RWPE2 (cell line): ENCODE data around the gene MN1.
A peak's percentile ranks its signal among the peaks of the same experiment; 100 is the strongest.
"Not testable (repeated sequence)": the region's sequence is repeated elsewhere in the genome, so short reads cannot be mapped to it uniquely, and the experiment has no call there.

Source experiments
- ATAC-seq: fragments of 200-7000 bp; cut with Tn5 transposase; 3 replicates; pipeline ENCODE4 v1.9.1; 2021; ENCODE audit warnings: low read depth
- DNase-seq: peaks from one replicate; pipeline ENCODE4 v3.0.0-alpha.2; 2020; ENCODE audit warnings: low spot score
- H3K27ac ChIP-seq: fragments of 450-650 bp; 2 replicates; pipeline ENCODE4 v1.5.1; 2017; ENCODE audit warnings: mild to moderate bottlenecking; ENCODE audit not compliant: poor library complexity, severe bottlenecking
- H3K27me3 ChIP-seq: fragments of 250-450 bp; sonication (Bioruptor Pico); 2 replicates; pipeline ENCODE4 v1.5.1; 2021; ENCODE audit warnings: mild to moderate bottlenecking, moderate library complexity; ENCODE audit not compliant: insufficient read depth, poor library complexity, severe bottlenecking
- H3K36me3 ChIP-seq: fragments of 250-450 bp; sonication (Bioruptor Pico); 2 replicates; pipeline ENCODE4 v1.5.1; 2020; ENCODE audit warnings: low read depth, mild to moderate bottlenecking, moderate library complexity
- H3K4me1 ChIP-seq: fragments of 250-450 bp; sonication (Bioruptor Pico); 2 replicates; pipeline ENCODE4 v1.5.1; 2021; ENCODE audit warnings: mild to moderate bottlenecking, moderate library complexity; ENCODE audit not compliant: insufficient read depth, poor library complexity, severe bottlenecking
- H3K4me3 ChIP-seq: fragments of 250-450 bp; sonication (Bioruptor Pico); 2 replicates; pipeline ENCODE4 v1.5.1; 2021; ENCODE audit warnings: mild to moderate bottlenecking, moderate library complexity; ENCODE audit not compliant: severe bottlenecking
- H3K9me3 ChIP-seq: fragments of 250-450 bp; sonication (Bioruptor Pico); 2 replicates; pipeline ENCODE4 v1.5.1; 2021; ENCODE audit warnings: mild to moderate bottlenecking, moderate library complexity; ENCODE audit not compliant: severe bottlenecking
- TF ChIP-seq, protein P1 (sequence below): fragments of 450-650 bp; IDR thresholded peaks from one replicate; pipeline ENCODE4 v1.5.1; 2017; ENCODE audit warnings: mild to moderate bottlenecking, moderate library complexity; ENCODE audit not compliant: poor library complexity, severe bottlenecking

MN1 gene

DNA sequence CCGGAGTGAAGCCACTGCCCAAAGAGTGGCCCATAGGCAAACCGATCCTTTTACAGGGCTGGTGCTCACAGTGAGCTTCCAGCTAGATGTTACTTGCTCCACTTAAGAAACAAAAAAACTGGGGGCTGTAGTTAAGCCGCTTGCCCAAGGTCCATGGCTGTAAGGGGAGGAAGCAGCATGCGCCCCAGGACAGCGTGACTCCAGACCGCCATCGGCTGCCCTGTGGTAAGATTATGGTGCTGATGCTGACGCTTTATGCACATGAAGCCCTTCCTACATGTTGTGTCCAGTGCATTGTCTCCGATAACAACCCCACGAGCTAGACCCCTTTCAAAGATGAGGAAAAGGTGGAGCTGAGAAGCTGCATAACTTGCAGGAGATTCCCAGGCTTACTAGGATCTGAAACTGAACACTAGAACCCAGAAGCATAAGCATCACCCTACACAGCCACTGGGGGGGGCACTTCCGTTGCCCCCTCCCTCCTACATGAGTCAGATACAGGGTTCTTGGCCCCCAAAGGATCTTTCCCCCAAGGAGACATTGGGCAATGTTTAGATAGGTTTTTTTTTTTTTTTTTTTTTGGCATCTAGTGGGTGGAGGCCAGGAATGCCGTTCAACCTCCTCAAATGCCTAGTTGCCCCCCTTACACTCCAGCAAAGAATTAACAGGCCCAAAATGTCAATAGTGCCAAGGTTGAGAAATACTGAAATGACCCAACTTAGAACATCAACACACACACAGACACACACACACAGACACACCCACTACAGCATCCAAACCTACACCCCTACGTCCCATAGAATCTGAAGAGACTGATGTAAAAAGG lies 53.9 kb downstream of the MN1 start:
- Histone ChIP-seq H3K27ac (peak overlapping the region; percentile 65), H3K27me3 (no peaks in the 10 kb centered on the region), H3K4me1 (peaks cover 35% of the 10 kb centered on the region), H3K36me3 (no peaks in the 10 kb centered on the region), H3K4me3 (no peak overlapping the region), H3K9me3 (no peaks in the 10 kb centered on the region)
- TF ChIP-seq, protein P1, sequence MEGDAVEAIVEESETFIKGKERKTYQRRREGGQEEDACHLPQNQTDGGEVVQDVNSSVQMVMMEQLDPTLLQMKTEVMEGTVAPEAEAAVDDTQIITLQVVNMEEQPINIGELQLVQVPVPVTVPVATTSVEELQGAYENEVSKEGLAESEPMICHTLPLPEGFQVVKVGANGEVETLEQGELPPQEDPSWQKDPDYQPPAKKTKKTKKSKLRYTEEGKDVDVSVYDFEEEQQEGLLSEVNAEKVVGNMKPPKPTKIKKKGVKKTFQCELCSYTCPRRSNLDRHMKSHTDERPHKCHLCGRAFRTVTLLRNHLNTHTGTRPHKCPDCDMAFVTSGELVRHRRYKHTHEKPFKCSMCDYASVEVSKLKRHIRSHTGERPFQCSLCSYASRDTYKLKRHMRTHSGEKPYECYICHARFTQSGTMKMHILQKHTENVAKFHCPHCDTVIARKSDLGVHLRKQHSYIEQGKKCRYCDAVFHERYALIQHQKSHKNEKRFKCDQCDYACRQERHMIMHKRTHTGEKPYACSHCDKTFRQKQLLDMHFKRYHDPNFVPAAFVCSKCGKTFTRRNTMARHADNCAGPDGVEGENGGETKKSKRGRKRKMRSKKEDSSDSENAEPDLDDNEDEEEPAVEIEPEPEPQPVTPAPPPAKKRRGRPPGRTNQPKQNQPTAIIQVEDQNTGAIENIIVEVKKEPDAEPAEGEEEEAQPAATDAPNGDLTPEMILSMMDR, result peak; percentile 50
- ATAC-seq (no peak; the same call in 2 of the 3 replicates), DNase-seq (no peak)

DNA sequence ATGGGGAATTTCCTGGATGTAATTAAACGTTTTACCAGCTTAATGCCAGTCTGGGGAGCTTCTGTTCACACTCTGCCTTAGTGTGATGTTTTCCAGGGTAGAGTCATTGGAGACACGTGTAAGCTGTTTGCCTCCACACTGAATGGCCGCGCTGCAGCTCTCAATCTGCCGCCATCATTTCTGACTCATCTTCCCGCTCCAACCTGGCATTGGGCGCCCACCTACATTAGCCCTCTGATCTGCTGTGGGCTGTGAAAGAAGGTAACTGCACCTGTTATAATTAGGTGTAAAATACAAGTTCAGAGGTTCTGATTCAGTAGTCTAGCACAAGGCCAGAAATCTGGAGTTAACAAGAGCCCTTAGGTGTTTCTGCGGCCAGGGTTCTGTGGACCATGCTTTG lies 54.6 kb downstream of the MN1 start:
- TF ChIP-seq, protein P1, result no peak
- no peaks in the 10 kb centered on the region for H3K9me3 ChIP-seq
- H3K27me3 ChIP-seq, result no peaks in the 10 kb centered on the region
- H3K4me1 ChIP-seq, result peaks cover 31% of the 10 kb centered on the region
- ATAC-seq (no peak), DNase-seq (no peak)
- no peak overlapping the region for H3K4me3 ChIP-seq
- H3K27ac ChIP-seq, result peak overlapping the region; percentile 65
- no peaks in the 10 kb centered on the region for H3K36me3 ChIP-seq

DNA sequence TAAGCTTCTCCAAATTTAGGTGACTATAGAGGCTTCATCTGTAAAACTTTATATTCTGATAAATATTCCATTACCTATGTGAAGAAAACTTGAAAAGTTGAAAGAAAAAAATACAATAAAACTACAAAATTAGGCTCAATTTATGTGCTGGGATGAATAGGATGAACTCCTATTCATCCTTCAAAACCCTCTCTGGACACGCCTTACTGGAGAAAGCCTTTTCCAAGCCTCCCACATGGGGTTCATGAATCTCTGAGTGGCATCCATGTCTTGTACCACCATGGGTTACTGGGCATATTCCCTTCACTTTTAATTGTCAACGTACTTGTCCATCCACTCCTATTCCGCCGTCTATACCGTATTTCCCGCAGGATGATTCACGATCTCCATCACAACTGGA lies 55.7 kb downstream of the MN1 start:
- no peak overlapping the region for H3K27ac ChIP-seq
- DNase-seq, result no peak
- TF ChIP-seq, protein P1, result no peak
- no peak for ATAC-seq
- no peaks in the 10 kb centered on the region for H3K36me3 ChIP-seq
- no peaks in the 10 kb centered on the region for H3K27me3 ChIP-seq
- H3K4me1 ChIP-seq, result peaks cover 31% of the 10 kb centered on the region
- H3K9me3 ChIP-seq, result no peaks in the 10 kb centered on the region
- no peak overlapping the region for H3K4me3 ChIP-seq

DNA sequence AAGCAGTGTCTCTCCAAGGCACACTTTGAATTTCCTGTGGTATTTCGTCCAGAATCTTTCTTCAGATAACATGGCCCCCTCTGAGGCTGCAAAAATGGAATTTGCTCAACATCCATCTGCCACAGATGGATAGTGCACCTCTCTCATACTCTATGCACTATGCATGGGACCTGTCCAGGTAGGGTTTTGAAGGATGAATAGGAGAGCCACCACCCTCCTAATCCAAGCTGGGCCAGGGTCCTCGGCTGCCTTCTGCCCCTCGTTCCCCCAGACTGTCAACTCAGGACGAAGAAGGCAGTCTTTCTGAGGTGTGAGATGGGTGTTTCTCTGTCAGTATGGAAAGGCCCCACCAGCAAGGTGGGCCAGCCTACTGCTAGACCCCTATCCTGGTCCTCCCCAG lies 56.4 kb downstream of the MN1 start:
- Histone ChIP-seq H3K27ac (no peak overlapping the region), H3K9me3 (no peaks in the 10 kb centered on the region), H3K4me1 (peaks cover 29% of the 10 kb centered on the region), H3K36me3 (no peaks in the 10 kb centered on the region), H3K27me3 (no peaks in the 10 kb centered on the region), H3K4me3 (no peak overlapping the region)
- no peak for ATAC-seq
- DNase-seq, result no peak
- TF ChIP-seq, protein P1, result no peak

DNA sequence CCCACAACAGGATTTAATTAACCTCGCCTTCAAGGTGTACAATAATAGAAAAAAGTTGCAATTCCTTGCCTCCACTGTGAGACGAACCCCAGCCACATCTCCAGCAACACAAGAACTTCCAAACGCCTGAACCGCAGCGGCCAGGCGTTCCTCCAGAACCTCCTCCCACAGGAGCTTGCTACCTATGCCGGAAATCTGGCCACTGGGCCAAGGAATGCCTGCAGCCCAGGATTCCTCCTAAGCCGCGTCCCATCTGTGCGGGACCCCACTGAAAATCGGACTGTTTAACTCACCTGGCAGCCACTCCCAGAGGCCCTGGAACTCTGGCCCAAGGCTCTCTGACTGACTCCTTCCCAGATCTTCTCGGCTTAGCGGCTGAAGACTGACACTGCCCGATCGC lies 57.5 kb downstream of the MN1 start:
- H3K4me1 ChIP-seq, result peaks cover 18% of the 10 kb centered on the region
- not testable (repeated sequence) for H3K27me3 ChIP-seq, ATAC-seq, H3K36me3 ChIP-seq, DNase-seq, H3K27ac ChIP-seq, H3K4me3 ChIP-seq, H3K9me3 ChIP-seq
